Tibial nerve (tissue), 3 donors: ENCODE results near the gene CRYBA2.

Experiments used
- CTCF ChIP-seq, 5 experiments: fragments of 200-600 bp in 3 of 5; fragments of 450-650 bp in 2 of 5; sonication (generic) in 3 of 5; IDR thresholded peaks; one replicate each; pipeline ENCODE4 v1.5.1; 2016 to 2019; ENCODE audit warnings: antibody characterized with exemption in 5 of 5, mild to moderate bottlenecking in 3 of 5, moderate library complexity in 2 of 5
- POLR2A ChIP-seq, 2 donors: fragments of 450-650 bp; IDR thresholded peaks; one replicate each; pipeline ENCODE4 v1.6.1; 2017; ENCODE audit warnings: antibody characterized with exemption in 2 of 2, mild to moderate bottlenecking in 2 of 2, moderate library complexity in 2 of 2

- TF ChIP-seq CTCF (IDR thresholded peaks at IDR 0.05): no peak
- TF ChIP-seq POLR2A (IDR thresholded peaks at IDR 0.05): no peak
Observed at GRCh38 chr2:218956039-218956438, 37.2 kb downstream of the CRYBA2 start.
